ENCODE measurements around the gene MAML1.

GRCh38 chr5:179755022-179755421, 22.4 kb downstream of the MAML1 start:
- TF ChIP-seq POLR2A (IDR thresholded peaks at IDR 0.05) = no peak
- no peak for TF ChIP-seq CTCF (IDR thresholded peaks at IDR 0.05)
